ENCODE measurements around the gene FKBP3.
"Not testable (repeated sequence)": the region's sequence is repeated elsewhere in the genome, so short reads cannot be mapped to it uniquely, and the experiment has no call there.

The FKBP3 gene

GRCh38 chr14:45134051-45134958 is at the start of gene FKBP3:
Gene FKBP3 (minus strand): TSS chr14:45134481. CDS start chr14:45134456, 25 bp downstream.
- DNase-seq, result peak; percentile 98

DNA sequence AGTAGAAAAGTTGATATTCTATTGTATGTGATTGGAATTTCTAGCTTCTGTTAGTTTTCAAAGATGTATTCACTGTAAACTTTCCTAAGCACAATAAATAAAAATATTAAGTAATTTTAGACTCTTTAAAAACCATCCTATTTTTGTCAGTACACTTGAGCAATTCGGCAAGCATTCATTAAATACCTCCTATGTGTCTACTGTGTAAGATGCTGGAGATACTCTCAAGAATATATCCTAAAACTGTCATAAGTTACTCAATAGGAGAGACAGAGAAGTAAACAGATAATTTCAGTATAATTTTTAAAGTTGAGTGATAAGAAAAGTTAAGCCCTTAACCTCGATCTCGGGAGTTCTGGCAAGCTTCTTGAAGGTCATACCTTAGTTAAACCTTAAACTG is 47.5 kb upstream of the FKBP3 start:
- DNase-seq, result no peak

GRCh38 chr14:45181329-45181728 is 47.0 kb upstream of the FKBP3 start:
- DNase-seq, result no peak

GRCh38 chr14:45177076-45177475 is 42.8 kb upstream of the FKBP3 start:
- DNase-seq, result no peak

- DNase-seq, result no peak
Observed at GRCh38 chr14:45169906-45170305, 35.6 kb upstream of the FKBP3 start.

- no peak for DNase-seq
Observed at GRCh38 chr14:45156067-45156466, 21.8 kb upstream of the FKBP3 start.

GRCh38 chr14:45150386-45150890 is 16.2 kb upstream of the FKBP3 start:
- no peak for DNase-seq

- no peak for DNase-seq
Observed at GRCh38 chr14:45149602-45150001, 15.3 kb upstream of the FKBP3 start.

DNA sequence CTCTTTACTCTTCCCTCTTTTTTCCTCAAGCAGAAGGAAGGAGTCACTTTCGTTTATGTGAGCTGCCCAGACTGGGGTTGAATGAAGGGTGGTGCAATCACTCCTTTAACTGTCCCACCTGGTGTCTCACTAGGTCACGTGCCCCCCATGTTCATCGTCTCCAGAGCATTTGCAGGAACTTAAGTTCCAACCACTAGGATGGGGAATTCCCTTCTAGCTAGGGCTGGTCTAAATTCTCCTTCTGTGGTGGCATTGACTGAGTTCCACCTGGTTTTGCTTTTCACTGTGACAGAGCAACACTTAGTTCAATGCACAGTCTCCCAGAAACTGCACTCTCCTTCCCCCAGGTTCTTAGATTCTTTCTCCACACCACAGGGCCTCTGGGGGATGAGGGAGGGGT is 10.9 kb upstream of the FKBP3 start:
- no peak for DNase-seq

DNA sequence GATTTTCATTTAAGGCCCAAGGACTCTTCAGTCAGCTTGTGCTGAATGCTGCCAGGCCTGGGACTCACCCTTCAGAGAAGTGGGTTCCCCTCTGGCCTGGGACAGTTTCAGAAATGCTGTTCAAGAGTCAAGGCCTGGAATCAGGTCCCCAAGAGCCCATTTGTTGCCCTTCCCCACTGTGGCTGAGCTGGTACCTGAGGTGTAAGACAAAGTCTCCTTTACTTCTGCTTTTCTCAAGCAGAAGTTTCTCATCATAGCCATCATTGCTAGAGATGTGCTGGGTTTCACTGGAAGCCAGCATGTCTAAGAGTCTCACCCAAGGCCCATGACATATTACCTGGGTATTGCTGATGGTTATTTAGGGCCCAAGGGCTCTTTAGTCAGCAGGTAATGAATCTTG is 10.4 kb upstream of the FKBP3 start:
- DNase-seq, result no peak

DNA sequence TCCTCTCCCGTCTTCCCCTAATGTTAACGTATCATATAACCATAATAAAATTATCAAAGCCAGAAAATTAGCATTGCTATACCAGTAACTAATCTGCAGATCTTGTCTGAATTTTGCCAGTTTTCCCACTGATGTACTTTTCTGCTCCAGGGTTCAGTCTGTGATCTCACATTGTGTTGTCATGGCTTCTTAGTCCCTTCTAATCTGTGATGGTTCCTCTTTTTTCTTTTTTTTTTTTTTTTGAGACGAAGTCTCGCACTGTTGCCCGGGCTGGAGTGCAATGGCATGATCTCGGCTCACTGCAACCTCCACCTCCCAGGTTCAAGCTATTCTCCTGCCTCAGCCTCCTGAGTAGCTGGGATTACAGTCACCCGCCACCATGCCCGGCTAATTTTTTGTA is 7.8 kb upstream of the FKBP3 start:
- DNase-seq, result not testable (repeated sequence)

DNA sequence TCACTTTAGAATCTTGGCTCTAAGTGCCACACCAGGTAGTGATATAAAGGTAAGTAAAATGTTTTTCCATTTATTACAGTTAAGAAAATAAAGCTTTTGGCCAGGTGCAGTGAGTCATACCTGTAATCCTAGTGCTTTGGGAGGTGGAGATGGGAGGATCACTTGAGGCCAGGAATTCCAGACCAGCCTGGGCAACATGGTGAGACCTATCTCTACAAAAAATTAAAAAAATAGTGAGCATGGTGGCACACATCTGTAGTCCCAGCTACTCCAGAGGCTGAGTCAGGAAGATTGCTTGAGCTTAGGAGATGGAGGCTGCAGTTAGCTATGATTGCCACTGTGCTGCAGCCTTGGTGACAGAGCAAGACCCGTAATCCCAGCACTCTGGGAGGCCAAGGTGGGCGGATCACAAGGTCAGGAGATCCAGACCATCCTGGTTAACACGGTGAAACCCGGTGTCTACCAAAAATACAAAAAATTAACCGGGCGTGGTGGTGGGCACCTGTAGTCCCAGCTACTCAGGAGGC is 6.4 kb upstream of the FKBP3 start:
- no peak for DNase-seq

GRCh38 chr14:45136399-45136798 is 2.1 kb upstream of the FKBP3 start:
- DNase-seq, result no peak

DNA sequence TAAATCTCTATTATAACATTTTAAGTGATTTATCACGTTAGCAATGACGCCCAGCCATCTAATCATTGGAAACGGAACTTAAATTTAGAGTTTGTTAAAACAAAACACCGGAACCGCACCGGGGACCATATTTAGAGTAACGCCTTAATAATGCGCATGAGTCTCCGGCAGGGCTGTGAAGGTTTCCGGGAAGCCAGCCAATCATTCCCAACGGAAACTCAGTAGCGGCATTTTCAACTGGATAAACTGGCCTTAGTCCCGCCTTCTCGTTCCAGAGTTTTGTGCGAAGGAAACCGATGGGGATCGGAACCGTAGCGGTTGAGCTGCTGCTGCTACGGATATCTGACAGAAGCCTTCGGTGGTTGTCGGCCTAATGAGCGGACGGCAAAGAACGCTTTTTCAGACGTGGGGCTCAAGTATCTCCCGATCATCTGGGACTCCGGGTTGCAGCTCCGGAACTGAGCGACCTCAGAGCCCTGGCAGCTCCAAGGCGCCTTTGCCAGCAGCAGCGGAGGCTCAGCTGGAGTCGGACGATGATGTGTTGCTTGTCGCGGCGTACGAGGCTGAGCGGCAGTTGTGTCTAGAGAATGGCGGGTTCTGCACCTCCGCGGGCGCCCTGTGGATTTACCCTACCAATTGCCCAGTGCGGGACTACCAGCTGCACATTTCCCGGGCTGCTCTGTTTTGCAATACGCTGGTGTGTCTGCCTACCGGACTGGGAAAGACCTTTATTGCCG is 1.5 kb upstream of the FKBP3 start, which contains the start of gene FANCM:
Gene FANCM, plus strand, starts transcription at position 272 of the 737 bp plus-strand sequence. Its CDS starts 102 bp downstream, at position 374.
- peak; percentile 93 for DNase-seq

DNA sequence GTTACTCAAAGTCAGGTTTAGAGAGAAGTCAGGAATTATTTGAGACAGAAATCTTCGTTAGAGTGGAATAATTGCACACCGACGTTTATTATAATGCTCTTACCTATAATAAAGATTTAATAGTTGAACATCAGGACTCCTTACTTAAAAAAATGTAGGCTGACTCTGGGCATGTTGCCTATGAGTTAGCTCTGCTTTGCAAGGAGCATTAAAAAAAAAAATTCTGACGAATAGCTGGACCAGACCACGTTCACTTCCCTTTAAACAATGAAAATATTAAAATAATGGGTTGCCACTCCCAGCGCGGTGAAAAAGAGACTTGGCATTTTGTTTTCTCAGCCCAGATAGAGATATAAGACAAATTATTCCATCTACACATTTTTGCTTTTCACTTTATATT is 875 bp upstream of the FKBP3 start:
- DNase-seq, result no peak

- DNase-seq, result no peak
Observed at GRCh38 chr14:45133683-45134050, 614 bp downstream of the FKBP3 start.

DNA sequence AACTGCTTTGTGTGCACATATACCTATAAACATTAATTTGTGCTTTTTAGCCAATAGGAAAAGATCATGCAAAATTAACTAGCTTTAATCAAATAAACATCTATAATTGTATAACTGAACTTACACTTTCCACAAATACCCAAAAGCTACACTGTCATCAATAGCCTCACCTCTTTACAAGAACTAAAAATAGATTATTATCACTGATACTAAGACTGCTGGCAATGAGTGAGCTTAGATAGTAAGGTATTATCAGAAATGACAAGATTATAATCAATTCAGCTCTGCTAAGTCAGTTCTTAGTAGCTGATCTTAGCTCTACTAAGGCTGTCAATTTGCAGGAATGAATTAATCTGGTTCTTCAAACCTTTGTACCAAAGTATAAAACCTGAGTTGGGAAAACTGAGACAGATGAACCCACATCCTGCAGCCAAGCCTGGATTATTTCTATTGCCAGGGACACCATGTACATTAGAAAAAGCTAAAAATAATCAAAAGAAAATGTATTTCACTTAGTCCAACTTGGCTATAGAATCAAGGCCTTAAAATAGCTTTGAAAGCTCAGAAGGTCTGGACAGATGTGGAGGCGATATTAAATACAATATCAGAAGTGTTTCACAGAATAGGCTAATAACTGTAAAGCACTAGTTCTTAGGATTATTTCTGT is 5.2 kb downstream of the FKBP3 start:
- no peak for DNase-seq

GRCh38 chr14:45125754-45126153 is 8.5 kb downstream of the FKBP3 start:
- no peak for DNase-seq

GRCh38 chr14:45123271-45123670 is 11.0 kb downstream of the FKBP3 start:
- DNase-seq, result no peak

DNA sequence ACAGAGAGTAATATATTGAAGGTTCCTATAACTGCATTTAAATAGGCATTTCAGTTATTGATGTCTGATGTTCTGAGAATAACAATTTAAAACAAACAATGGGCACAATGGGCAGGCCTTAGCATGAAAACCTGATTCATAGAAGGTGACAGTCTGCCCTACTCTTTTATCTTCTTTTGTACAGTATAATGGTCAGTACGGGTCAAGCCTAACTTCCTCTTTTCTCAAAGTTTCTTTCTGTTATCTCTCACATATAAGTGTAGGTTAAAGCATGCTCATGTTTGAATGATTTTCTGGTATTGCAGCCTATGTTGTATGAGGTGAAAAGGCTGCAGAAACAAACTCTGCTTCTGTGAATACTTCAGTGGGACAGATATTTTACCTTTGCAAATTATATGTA is 14.2 kb downstream of the FKBP3 start:
- DNase-seq, result no peak

- DNase-seq, result no peak
Observed at GRCh38 chr14:45118594-45118993, 15.7 kb downstream of the FKBP3 start.

- no peak for DNase-seq
Observed at GRCh38 chr14:45114327-45114726, 20.0 kb downstream of the FKBP3 start.
